Hepatocyte (in vitro differentiated cells): ENCODE results near the gene LRMDA. TPM values are rescaled to one million over a fixed set of nuclear protein-coding genes. Genes with fewer than 3 reads are reported as not detected.

Source experiments
- DNase-seq: peaks from one replicate; pipeline ENCODE4 v3.0.0-alpha.2; 2016; ENCODE audit warnings: low spot score
- H2AFZ ChIP-seq: fragments of 200-600 bp; sonication (generic); 2 replicates; pipeline ENCODE4 v1.6.0; 2016; ENCODE audit warnings: antibody characterized with exemption, mild to moderate bottlenecking
- H3K27ac ChIP-seq: fragments of 200-600 bp; sonication (generic); 2 replicates; pipeline ENCODE4 v1.5.1; 2016; ENCODE audit warnings: mild to moderate bottlenecking
- H3K27me3 ChIP-seq: fragments of 200-600 bp; sonication (generic); 2 replicates; pipeline ENCODE4 v1.6.1; 2016
- H3K36me3 ChIP-seq: fragments of 200-600 bp; sonication (generic); replicated peaks from 2 replicates; pipeline ENCODE4 v1.5.1; 2016; ENCODE audit warnings: low read depth; ENCODE audit not compliant: insufficient read depth
- H3K4me1 ChIP-seq: fragments of 200-600 bp; sonication (generic); 2 replicates; pipeline ENCODE4 v1.5.1; 2016; ENCODE audit warnings: mild to moderate bottlenecking, moderate library complexity; ENCODE audit not compliant: insufficient read depth
- H3K4me2 ChIP-seq: fragments of 200-600 bp; sonication (generic); 2 replicates; pipeline ENCODE4 v1.6.0; 2016
- H3K4me3 ChIP-seq: fragments of 200-600 bp; sonication (generic); 2 replicates; pipeline ENCODE4 v1.5.1; 2016; ENCODE audit warnings: mild to moderate bottlenecking
- H3K79me2 ChIP-seq: fragments of 200-600 bp; sonication (generic); 2 replicates; pipeline ENCODE4 v1.6.0; 2017; ENCODE audit warnings: mild to moderate bottlenecking
- H3K9me2 ChIP-seq: fragments of 200-600 bp; sonication (generic); replicated peaks from 2 replicates; pipeline ENCODE4 v1.6.0; 2017; ENCODE audit warnings: mild to moderate bottlenecking; ENCODE audit not compliant: insufficient read depth
- H3K9me3 ChIP-seq: fragments of 200-600 bp; sonication (generic); 2 replicates; pipeline ENCODE4 v1.5.1; 2016; ENCODE audit warnings: low read depth, mild to moderate bottlenecking
- H4K20me1 ChIP-seq: fragments of 200-600 bp; sonication (generic); 2 replicates; pipeline ENCODE4 v1.6.0; 2016; ENCODE audit warnings: mild to moderate bottlenecking; ENCODE audit not compliant: insufficient read depth, poor library complexity, severe bottlenecking
- EZH2 ChIP-seq: fragments of 200-600 bp; sonication (generic); IDR thresholded peaks from 2 replicates; pipeline ENCODE4 v1.6.1; 2016; ENCODE audit warnings: antibody characterized with exemption, mild to moderate bottlenecking, borderline replicate concordance
- EZH2phosphoT487 ChIP-seq: fragments of 200-600 bp; sonication (generic); IDR thresholded peaks from one replicate; pipeline ENCODE4 v1.6.1; 2018; ENCODE audit warnings: antibody characterized with exemption, mild to moderate bottlenecking, low read depth, moderate library complexity; ENCODE audit not compliant: unreplicated experiment, severe bottlenecking
- WGBS: methylation state at CpG from one replicate; pipeline ENCODE4 v1.1.6; 2016; ENCODE audit warnings: low lambda C conversion rate; ENCODE audit errors: missing lambda C conversion rate; 5-methylcytosine and 5-hydroxymethylcytosine counted together
- polyA plus RNA-seq: library from polyadenylated mRNA; unstranded; fragments of >200 nt; fragmentation: Nextera tagmentation; extraction: Ambion mirVana; gene quantifications from 2 replicates; pipeline ENCODE4 v1.2.1, GENCODE V29; 2016
- total RNA-seq: library from RNA; depleted of rRNA; stranded (reverse); fragments of >200 nt; gene quantifications from 2 replicates; pipeline ENCODE4 v1.2.3, GENCODE V29; 2014
- TF ChIP-seq, protein P1 (sequence below): fragments of 200-600 bp; sonication (generic); IDR thresholded peaks from 2 replicates; pipeline ENCODE4 v1.5.1; 2016; ENCODE audit warnings: antibody characterized with exemption, mild to moderate bottlenecking; ENCODE audit not compliant: poor library complexity

Gene LRMDA
- total and polyA plus RNA-seq, 2 experiments from 2014 or later, result 5.6 to 15.7 TPM

DNA sequence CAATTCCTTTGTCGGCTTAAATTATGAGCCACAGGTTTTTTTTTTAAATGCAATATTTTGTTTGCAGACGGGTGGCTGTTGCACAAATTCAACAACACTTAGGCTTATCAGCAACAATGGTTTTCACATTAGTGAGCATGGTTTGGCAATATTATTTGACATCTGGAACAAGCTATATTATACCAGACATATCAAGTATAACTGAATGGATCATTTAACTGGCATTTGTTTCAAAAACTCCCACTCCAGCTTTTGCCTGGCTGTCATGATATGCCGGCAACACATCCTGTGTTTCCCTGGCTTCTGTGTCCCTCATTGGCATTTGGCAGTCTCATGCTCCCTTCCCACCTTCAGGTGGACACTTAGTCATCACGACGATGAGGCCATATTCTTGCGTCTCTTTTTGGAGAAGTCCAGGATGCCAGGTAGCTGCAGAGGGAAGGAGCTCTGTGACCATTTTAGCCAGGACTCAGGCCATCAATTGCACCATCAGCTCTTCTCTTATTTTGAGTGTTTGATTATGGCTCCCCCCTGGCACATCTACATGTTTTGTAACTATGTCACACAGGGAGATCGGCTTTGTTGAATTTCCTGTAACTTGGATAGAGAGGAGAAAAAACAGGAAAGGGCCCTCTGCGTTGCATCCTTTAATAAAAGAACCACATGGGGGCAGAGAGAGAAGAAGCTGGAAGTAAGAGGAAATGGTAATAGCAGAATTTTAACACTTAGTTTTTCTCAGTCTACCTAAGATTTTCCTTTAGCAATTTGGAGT, 413.9 kb downstream of the LRMDA start:
- Histone ChIP-seq H3K79me2 (no peaks in the 10 kb centered on the region), H4K20me1 (no peaks in the 10 kb centered on the region), H3K4me1 (no peaks in the 10 kb centered on the region), H3K9me3 (no peaks in the 10 kb centered on the region), H3K27me3 (no peaks in the 10 kb centered on the region), H2AFZ (no peak overlapping the region), H3K4me3 (no peak overlapping the region), H3K27ac (no peak overlapping the region), H3K9me2 (no peaks in the 10 kb centered on the region), H3K36me3 (no peaks in the 10 kb centered on the region), H3K4me2 (no peak overlapping the region)
- TF ChIP-seq, protein P1, sequence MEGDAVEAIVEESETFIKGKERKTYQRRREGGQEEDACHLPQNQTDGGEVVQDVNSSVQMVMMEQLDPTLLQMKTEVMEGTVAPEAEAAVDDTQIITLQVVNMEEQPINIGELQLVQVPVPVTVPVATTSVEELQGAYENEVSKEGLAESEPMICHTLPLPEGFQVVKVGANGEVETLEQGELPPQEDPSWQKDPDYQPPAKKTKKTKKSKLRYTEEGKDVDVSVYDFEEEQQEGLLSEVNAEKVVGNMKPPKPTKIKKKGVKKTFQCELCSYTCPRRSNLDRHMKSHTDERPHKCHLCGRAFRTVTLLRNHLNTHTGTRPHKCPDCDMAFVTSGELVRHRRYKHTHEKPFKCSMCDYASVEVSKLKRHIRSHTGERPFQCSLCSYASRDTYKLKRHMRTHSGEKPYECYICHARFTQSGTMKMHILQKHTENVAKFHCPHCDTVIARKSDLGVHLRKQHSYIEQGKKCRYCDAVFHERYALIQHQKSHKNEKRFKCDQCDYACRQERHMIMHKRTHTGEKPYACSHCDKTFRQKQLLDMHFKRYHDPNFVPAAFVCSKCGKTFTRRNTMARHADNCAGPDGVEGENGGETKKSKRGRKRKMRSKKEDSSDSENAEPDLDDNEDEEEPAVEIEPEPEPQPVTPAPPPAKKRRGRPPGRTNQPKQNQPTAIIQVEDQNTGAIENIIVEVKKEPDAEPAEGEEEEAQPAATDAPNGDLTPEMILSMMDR, result peak; percentile 10
- no peak for TF ChIP-seq EZH2
- 82% methylated on average over 8 of the region's 8 CpGs for WGBS
- DNase-seq, result no peak

DNA sequence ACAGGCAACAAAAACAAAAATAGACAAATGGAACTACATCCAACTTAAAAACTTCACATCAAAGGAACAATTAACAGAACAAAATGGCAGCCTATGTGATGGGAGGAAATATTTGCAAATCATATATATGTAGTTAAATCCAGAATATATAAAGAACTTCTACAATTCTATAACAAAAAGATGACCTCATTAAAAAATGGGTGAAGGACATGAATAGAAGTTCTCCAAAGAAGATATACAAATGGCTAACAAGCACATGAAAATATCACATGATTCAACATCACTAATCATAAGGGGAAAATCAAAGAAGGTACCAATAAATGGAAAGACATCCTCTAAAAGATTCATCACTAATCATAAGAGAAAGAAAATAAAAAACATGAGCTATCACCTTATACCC, 416.1 kb downstream of the LRMDA start:
- Histone ChIP-seq H2AFZ (no peak overlapping the region), H3K79me2 (no peaks in the 10 kb centered on the region), H3K27me3 (no peaks in the 10 kb centered on the region), H3K9me2 (no peaks in the 10 kb centered on the region), H3K36me3 (no peaks in the 10 kb centered on the region), H4K20me1 (no peaks in the 10 kb centered on the region), H3K4me3 (no peak overlapping the region), H3K4me2 (no peak overlapping the region), H3K27ac (no peak overlapping the region), H3K9me3 (no peaks in the 10 kb centered on the region), H3K4me1 (no peaks in the 10 kb centered on the region)
- TF ChIP-seq EZH2 (no peak), EZH2phosphoT487 (no peak)
- TF ChIP-seq, protein P1, result no peak
- no peak for DNase-seq

DNA sequence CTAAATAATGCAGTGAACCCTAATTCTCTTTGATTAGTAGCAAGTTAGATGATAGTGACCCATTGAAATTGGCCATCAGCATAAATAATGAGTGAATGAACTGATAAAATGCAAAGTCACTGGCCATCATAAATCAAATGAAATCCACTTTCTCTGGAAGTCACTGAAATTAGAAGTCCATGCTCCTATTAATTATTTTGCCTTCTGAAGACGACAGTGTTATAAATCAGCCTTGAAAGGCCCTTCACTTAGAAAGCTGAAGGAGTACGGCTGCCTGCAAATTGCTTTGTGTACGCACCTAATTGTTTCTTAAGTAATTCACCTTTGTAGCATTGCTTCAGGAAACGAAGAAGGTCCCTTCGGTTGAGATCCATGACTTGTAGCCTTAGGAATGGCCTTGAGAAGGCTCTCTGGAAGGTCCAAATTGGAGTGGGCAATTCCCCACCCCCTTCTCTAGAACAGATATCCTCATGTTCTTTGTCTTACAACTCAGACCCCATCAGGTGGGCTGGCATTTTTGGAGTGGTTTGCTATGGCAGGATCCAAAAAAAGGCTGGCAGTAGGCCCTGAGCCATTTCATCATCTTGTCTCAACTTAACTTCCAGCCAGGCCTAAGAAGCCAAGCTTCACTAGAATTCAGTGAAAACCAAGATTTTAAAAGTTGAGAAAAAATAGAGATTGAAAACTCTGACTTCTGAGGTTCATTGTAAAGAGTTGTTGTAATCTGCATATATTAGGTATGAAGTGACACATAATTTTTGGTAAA, 420.3 kb downstream of the LRMDA start:
- Histone ChIP-seq H3K79me2 (no peaks in the 10 kb centered on the region), H3K4me1 (no peaks in the 10 kb centered on the region), H3K4me3 (no peak overlapping the region), H3K9me2 (no peaks in the 10 kb centered on the region), H4K20me1 (no peaks in the 10 kb centered on the region), H3K27ac (no peak overlapping the region), H3K9me3 (no peaks in the 10 kb centered on the region), H3K27me3 (no peaks in the 10 kb centered on the region), H2AFZ (no peak overlapping the region), H3K36me3 (no peaks in the 10 kb centered on the region), H3K4me2 (no peak overlapping the region)
- TF ChIP-seq, protein P1, result no peak
- TF ChIP-seq EZH2phosphoT487, result no peak
- no peak for TF ChIP-seq EZH2
- 77% methylated on average over 5 of the region's 5 CpGs for WGBS
- DNase-seq, result no peak
